Measurements from ENCODE around the gene HIPK3.

Gene HIPK3

DNA sequence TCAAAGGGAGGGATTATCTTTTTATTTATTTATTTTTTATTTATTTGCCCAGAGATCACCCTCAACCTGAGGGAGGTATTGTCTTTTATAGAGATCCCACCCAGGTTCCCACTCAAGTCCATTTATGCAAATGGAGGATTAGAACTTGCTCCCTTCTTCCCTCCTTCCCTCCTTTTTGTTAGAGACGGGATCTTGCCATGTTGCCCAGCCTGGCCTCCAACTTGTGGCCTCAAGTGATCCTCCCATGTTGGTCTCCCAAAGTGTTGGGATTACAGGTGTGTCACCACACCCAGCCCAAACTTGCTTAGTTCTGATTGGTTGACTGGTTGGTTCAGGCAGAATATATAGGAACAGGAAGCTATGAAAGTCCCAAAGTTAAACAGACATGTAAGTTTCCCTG lies 51.9 kb downstream of the HIPK3 start:
- Histone ChIP-seq H3K9me3 (ENCODE audit: control insufficient read depth, insufficient read depth, low read depth, low read length) (no peaks in the 10 kb centered on the region), H3K27ac (ENCODE audit: extremely low read depth, low read depth, low read length) (no peak overlapping the region), H3K4me1 (ENCODE audit: control insufficient read depth, insufficient read depth, low read length) (no peaks in the 10 kb centered on the region), H3K36me3 (ENCODE audit: control insufficient read depth in 2 of 2, insufficient read depth in 1 of 2, low read length in 2 of 2) (no peaks in the 10 kb centered on the region), H3K4me3 (ENCODE audit: low read depth, low read length) (no peak overlapping the region)
- TF ChIP-seq TCF7L2 (IDR thresholded peaks at IDR 0.05; ENCODE audit: borderline replicate concordance, low read depth, low read length), result no peak
- TF ChIP-seq ZNF48 (tag by site-specific recombination; IDR thresholded peaks at IDR 0.05), result no peak
- TF ChIP-seq ZNF248 (tag by site-specific recombination; IDR thresholded peaks at IDR 0.05), result no peak
- no peak for TF ChIP-seq FEZF1 (tag by site-specific recombination; IDR thresholded peaks at IDR 0.05)
- TF ChIP-seq, protein P1, sequence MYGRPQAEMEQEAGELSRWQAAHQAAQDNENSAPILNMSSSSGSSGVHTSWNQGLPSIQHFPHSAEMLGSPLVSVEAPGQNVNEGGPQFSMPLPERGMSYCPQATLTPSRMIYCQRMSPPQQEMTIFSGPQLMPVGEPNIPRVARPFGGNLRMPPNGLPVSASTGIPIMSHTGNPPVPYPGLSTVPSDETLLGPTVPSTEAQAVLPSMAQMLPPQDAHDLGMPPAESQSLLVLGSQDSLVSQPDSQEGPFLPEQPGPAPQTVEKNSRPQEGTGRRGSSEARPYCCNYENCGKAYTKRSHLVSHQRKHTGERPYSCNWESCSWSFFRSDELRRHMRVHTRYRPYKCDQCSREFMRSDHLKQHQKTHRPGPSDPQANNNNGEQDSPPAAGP (tag by site-specific recombination; IDR thresholded peaks at IDR 0.05), result no peak
- TF ChIP-seq ZBTB8A (tag by site-specific recombination; IDR thresholded peaks at IDR 0.05), result no peak
- TF ChIP-seq GLIS1 (tag by site-specific recombination; IDR thresholded peaks at IDR 0.05), result no peak
- no peak for TF ChIP-seq SALL2 (tag by site-specific recombination; IDR thresholded peaks at IDR 0.05; ENCODE audit: borderline replicate concordance)
- TF ChIP-seq ZNF114 (tag by site-specific recombination; IDR thresholded peaks at IDR 0.05), result no peak
- CTCF ChIA-PET, result no interaction called here
- POLR2A ChIA-PET, result no interaction called here

DNA sequence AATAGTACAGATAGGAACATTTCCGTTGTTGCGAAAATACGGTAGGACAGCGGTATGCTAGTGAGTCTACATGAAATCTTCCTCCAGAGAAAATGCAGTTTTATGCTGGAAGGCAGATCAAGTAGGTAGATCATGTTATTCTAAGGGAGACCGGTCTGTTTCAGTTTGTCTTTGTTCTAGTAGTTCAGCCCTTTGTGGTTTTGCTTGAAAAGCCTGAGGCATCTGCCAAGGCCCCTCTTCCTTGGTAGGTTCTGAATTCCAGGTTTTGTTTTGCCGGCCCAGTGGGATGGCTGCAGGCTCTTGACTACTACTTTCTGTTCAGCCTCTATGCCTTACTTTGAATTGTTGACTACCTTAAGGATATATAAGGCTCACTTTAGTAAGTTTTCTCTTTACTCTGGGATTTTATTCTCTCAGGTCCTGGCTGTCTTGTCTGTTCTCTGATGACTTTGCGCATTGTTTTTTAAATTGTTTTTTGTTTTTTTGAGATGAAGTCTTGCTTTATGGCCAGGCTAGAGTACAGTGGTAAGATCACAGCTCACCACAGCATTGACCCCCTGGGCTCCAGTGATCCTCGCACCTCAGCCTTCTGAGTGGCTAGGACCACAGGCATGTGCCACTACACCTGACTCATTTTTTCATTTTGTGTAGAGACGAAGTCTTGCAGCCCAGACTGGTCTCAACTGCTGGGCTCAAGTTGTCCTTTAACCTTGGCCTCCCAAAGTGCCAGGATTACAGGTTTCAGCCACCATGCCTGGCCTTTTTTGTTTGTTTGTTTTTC lies 53.7 kb downstream of the HIPK3 start:
- Histone ChIP-seq H3K4me3 (ENCODE audit: low read depth, low read length) (no peak overlapping the region), H3K4me1 (ENCODE audit: control insufficient read depth, insufficient read depth, low read length) (no peaks in the 10 kb centered on the region), H3K36me3 (ENCODE audit: control insufficient read depth in 2 of 2, insufficient read depth in 1 of 2, low read length in 2 of 2) (no peaks in the 10 kb centered on the region), H3K9me3 (ENCODE audit: control insufficient read depth, insufficient read depth, low read depth, low read length) (no peaks in the 10 kb centered on the region), H3K27ac (ENCODE audit: extremely low read depth, low read depth, low read length) (no peak overlapping the region)
- TF ChIP-seq, protein P2, sequence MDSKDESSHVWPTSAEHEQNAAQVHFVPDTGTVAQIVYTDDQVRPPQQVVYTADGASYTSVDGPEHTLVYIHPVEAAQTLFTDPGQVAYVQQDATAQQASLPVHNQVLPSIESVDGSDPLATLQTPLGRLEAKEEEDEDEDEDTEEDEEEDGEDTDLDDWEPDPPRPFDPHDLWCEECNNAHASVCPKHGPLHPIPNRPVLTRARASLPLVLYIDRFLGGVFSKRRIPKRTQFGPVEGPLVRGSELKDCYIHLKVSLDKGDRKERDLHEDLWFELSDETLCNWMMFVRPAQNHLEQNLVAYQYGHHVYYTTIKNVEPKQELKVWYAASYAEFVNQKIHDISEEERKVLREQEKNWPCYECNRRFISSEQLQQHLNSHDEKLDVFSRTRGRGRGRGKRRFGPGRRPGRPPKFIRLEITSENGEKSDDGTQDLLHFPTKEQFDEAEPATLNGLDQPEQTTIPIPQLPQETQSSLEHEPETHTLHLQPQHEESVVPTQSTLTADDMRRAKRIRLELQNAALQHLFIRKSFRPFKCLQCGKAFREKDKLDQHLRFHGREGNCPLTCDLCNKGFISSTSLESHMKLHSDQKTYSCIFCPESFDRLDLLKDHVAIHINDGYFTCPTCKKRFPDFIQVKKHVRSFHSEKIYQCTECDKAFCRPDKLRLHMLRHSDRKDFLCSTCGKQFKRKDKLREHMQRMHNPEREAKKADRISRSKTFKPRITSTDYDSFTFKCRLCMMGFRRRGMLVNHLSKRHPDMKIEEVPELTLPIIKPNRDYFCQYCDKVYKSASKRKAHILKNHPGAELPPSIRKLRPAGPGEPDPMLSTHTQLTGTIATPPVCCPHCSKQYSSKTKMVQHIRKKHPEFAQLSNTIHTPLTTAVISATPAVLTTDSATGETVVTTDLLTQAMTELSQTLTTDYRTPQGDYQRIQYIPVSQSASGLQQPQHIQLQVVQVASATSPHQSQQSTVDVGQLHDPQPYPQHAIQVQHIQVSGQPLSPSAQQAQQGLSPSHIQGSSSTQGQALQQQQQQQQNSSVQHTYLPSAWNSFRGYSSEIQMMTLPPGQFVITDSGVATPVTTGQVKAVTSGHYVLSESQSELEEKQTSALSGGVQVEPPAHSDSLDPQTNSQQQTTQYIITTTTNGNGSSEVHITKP (tag by site-specific recombination; IDR thresholded peaks at IDR 0.05), result peak; percentile 34; the same call in 1 of the 2 replicates
- no peak for TF ChIP-seq MYNN (tag by site-specific recombination; IDR thresholded peaks at IDR 0.05; ENCODE audit: borderline replicate concordance)
- ChIA-PET CTCF (no interaction called here), POLR2A (no interaction called here)

DNA sequence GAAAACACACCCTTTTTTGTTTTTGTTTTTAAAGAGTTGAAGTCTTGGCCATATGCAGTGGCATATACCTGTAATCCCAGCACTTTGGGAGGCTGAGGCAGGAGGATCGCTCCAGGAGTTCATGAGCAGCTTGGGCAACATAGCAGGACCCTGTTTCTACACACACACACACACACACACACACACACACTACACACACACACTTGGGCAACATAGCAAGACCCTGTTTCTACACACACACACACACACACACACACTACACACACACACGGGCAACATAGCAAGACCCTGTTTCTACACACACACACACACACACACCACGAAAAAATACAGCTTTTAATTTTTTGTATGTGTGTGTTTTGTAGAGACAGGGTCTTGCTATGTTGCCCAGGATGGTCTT lies 54.5 kb downstream of the HIPK3 start:
- Histone ChIP-seq H3K4me3 (ENCODE audit: low read depth, low read length) (no peak overlapping the region), H3K9me3 (ENCODE audit: control insufficient read depth, insufficient read depth, low read depth, low read length) (no peaks in the 10 kb centered on the region), H3K4me1 (ENCODE audit: control insufficient read depth, insufficient read depth, low read length) (no peaks in the 10 kb centered on the region), H3K27ac (ENCODE audit: extremely low read depth, low read depth, low read length) (no peak overlapping the region), H3K36me3 (ENCODE audit: control insufficient read depth in 2 of 2, insufficient read depth in 1 of 2, low read length in 2 of 2) (no peaks in the 10 kb centered on the region)
- ChIA-PET CTCF (interaction anchor here (0.6 kb wide), 1 partner anchor 596 kb away, joined by 5 read pairs; no protein-coding TSS in a partner anchor), POLR2A (no interaction called here)
- TF ChIP-seq, protein P3, sequence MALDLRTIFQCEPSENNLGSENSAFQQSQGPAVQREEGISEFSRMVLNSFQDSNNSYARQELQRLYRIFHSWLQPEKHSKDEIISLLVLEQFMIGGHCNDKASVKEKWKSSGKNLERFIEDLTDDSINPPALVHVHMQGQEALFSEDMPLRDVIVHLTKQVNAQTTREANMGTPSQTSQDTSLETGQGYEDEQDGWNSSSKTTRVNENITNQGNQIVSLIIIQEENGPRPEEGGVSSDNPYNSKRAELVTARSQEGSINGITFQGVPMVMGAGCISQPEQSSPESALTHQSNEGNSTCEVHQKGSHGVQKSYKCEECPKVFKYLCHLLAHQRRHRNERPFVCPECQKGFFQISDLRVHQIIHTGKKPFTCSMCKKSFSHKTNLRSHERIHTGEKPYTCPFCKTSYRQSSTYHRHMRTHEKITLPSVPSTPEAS (tag by site-specific recombination; IDR thresholded peaks at IDR 0.05), result peak; percentile 61
- TF ChIP-seq, protein P4, sequence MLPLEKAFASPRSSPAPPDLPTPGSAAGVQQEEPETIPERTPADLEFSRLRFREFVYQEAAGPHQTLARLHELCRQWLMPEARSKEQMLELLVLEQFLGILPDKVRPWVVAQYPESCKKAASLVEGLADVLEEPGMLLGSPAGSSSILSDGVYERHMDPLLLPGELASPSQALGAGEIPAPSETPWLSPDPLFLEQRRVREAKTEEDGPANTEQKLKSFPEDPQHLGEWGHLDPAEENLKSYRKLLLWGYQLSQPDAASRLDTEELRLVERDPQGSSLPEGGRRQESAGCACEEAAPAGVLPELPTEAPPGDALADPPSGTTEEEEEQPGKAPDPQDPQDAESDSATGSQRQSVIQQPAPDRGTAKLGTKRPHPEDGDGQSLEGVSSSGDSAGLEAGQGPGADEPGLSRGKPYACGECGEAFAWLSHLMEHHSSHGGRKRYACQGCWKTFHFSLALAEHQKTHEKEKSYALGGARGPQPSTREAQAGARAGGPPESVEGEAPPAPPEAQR (tag by site-specific recombination; IDR thresholded peaks at IDR 0.05), result no peak
